ENCODE results near the gene SLC39A12. TPM values are rescaled to one million over a fixed set of nuclear protein-coding genes. Genes with fewer than 3 reads are reported as not detected.
"Not testable (repeated sequence)": the region's sequence is repeated elsewhere in the genome, so short reads cannot be mapped to it uniquely, and the experiment has no call there.

Gene SLC39A12
- total RNA-seq, 4 donors from 2014 or later = not detected

GRCh38 chr10:17943033-17943745 is 8.5 kb upstream of the SLC39A12 start:
- Histone ChIP-seq H3K4me3 (no peak overlapping the region), H3K36me3 (no peaks in the 10 kb centered on the region), H3K27me3 (no peaks in the 10 kb centered on the region), H3K27ac (replicated peaks in 1 of 4) (no peak overlapping the region), H3K4me1 (no peaks in the 10 kb centered on the region), H3K9me3 (no peaks in the 10 kb centered on the region)
- intact Hi-C loops (cut with DNase I) = no loop called here
- 79% methylated on average over 3 of the region's 3 CpGs for WGBS
- TF ChIP-seq POLR2AphosphoS5 (IDR thresholded peaks at IDR 0.05) = no peak
- TF ChIP-seq POLR2A (IDR thresholded peaks at IDR 0.05; ENCODE audit: low read depth) = no peak
- TF ChIP-seq, protein P1, sequence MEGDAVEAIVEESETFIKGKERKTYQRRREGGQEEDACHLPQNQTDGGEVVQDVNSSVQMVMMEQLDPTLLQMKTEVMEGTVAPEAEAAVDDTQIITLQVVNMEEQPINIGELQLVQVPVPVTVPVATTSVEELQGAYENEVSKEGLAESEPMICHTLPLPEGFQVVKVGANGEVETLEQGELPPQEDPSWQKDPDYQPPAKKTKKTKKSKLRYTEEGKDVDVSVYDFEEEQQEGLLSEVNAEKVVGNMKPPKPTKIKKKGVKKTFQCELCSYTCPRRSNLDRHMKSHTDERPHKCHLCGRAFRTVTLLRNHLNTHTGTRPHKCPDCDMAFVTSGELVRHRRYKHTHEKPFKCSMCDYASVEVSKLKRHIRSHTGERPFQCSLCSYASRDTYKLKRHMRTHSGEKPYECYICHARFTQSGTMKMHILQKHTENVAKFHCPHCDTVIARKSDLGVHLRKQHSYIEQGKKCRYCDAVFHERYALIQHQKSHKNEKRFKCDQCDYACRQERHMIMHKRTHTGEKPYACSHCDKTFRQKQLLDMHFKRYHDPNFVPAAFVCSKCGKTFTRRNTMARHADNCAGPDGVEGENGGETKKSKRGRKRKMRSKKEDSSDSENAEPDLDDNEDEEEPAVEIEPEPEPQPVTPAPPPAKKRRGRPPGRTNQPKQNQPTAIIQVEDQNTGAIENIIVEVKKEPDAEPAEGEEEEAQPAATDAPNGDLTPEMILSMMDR (IDR thresholded peaks at IDR 0.05) = no peak
- no peak for TF ChIP-seq EP300 (IDR thresholded peaks at IDR 0.05)
- no peak for DNase-seq (ENCODE audit: extremely low spot score)

GRCh38 chr10:17950269-17950668 is 1.4 kb upstream of the SLC39A12 start:
- H3K4me1 ChIP-seq; DNase-seq (ENCODE audit: extremely low spot score); H3K9me3 ChIP-seq; H3K4me3 ChIP-seq; H3K36me3 ChIP-seq; intact Hi-C loops (cut with DNase I); H3K27me3 ChIP-seq; H3K27ac ChIP-seq (replicated peaks in 1 of 4): not testable (repeated sequence)
- WGBS = 85% methylated on average over 7 of the region's 7 CpGs

- Histone ChIP-seq H3K36me3 (no peaks in the 10 kb centered on the region), H3K9me3 (no peaks in the 10 kb centered on the region), H3K27me3 (no peaks in the 10 kb centered on the region), H3K27ac (replicated peaks in 1 of 4) (no peak overlapping the region), H3K4me3 (no peak overlapping the region), H3K4me1 (no peaks in the 10 kb centered on the region)
- TF ChIP-seq, protein P1 (IDR thresholded peaks at IDR 0.05) = no peak
- TF ChIP-seq EP300 (IDR thresholded peaks at IDR 0.05) (no peak), POLR2A (IDR thresholded peaks at IDR 0.05; ENCODE audit: low read depth) (no peak), POLR2AphosphoS5 (IDR thresholded peaks at IDR 0.05) (no peak)
- no peak for DNase-seq (ENCODE audit: extremely low spot score)
- intact Hi-C loops (cut with DNase I) = no loop called here
- WGBS = 98% methylated on average over 6 of the region's 22 CpGs
These were observed 992 bp upstream of the SLC39A12 start for GRCh38 chr10:17950726-17951125.

DNA sequence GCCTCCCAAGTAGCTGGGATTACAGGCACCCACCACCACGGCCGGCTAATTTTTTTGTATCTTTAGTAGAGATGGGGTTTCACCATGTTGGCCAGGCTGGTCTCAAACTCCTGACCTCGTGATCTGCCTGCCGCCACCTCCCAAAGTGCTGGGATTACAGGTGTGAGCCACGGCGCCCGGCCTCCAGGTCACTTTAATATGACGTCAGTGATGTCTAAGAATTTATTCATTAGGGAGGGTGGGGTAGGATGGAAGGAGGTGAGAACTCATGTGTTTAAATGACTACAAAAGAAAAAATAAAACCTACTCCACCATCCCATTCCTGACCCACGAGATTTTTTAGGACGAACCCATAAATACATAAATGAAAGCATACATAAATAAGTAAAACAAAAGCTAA is 2.7 kb downstream of the SLC39A12 start:
- H3K9me3 ChIP-seq; H3K4me3 ChIP-seq; H3K27ac ChIP-seq (replicated peaks in 1 of 4); intact Hi-C loops (cut with DNase I); H3K4me1 ChIP-seq; DNase-seq (ENCODE audit: extremely low spot score); H3K27me3 ChIP-seq; H3K36me3 ChIP-seq: not testable (repeated sequence)
- 93% methylated on average over 10 of the region's 10 CpGs for WGBS

GRCh38 chr10:17954861-17955260 is 3.1 kb downstream of the SLC39A12 start:
- Histone ChIP-seq H3K4me3 (no peak overlapping the region), H3K27me3 (no peaks in the 10 kb centered on the region), H3K9me3 (no peaks in the 10 kb centered on the region), H3K36me3 (no peaks in the 10 kb centered on the region), H3K27ac (replicated peaks in 1 of 4) (no peak overlapping the region), H3K4me1 (no peaks in the 10 kb centered on the region)
- no peak for DNase-seq (ENCODE audit: extremely low spot score)
- 86% methylated on average over 2 of the region's 2 CpGs for WGBS
- TF ChIP-seq EP300 (IDR thresholded peaks at IDR 0.05) (no peak), POLR2A (IDR thresholded peaks at IDR 0.05; ENCODE audit: low read depth) (no peak), POLR2AphosphoS5 (IDR thresholded peaks at IDR 0.05) (no peak)
- TF ChIP-seq, protein P1 (IDR thresholded peaks at IDR 0.05) = no peak
- intact Hi-C loops (cut with DNase I) = no loop called here

GRCh38 chr10:17958049-17958448 is 6.3 kb downstream of the SLC39A12 start:
- intact Hi-C loops (cut with DNase I) = no loop called here
- 97% methylated on average over 7 of the region's 7 CpGs for WGBS
- Histone ChIP-seq H3K9me3 (no peaks in the 10 kb centered on the region), H3K27me3 (no peaks in the 10 kb centered on the region), H3K36me3 (no peaks in the 10 kb centered on the region), H3K27ac (replicated peaks in 1 of 4) (no peak overlapping the region), H3K4me3 (no peak overlapping the region), H3K4me1 (peaks cover 0 to 5% (median 0%) of the 10 kb centered on the region in 4 donors)
- no peak for DNase-seq (ENCODE audit: extremely low spot score)
- TF ChIP-seq, protein P1 (IDR thresholded peaks at IDR 0.05) = no peak
- TF ChIP-seq POLR2AphosphoS5 (IDR thresholded peaks at IDR 0.05) (no peak), POLR2A (IDR thresholded peaks at IDR 0.05; ENCODE audit: low read depth) (no peak), EP300 (IDR thresholded peaks at IDR 0.05) (no peak)
